Ectodermal cell (in vitro differentiated cells): Measurements from ENCODE around the gene THOC7.

Experiments used
- H3K27ac ChIP-seq: 2 replicates; pipeline ENCODE4 v1.7.0; 2013; ENCODE audit warnings: mild to moderate bottlenecking, low read depth, low read length; ENCODE audit not compliant: insufficient read depth, poor library complexity, severe bottlenecking
- H3K27me3 ChIP-seq: 2 replicates; pipeline ENCODE4 v1.7.0; 2013; ENCODE audit warnings: mild to moderate bottlenecking, low read length; ENCODE audit not compliant: insufficient read depth, control insufficient read depth, poor library complexity, severe bottlenecking
- H3K36me3 ChIP-seq: one replicate; pipeline ENCODE4 v1.7.0; 2013; ENCODE audit warnings: low read length; ENCODE audit not compliant: control insufficient read depth, insufficient read depth
- H3K4me1 ChIP-seq: one replicate; pipeline ENCODE4 v1.7.0; 2013; ENCODE audit warnings: low read length; ENCODE audit not compliant: control insufficient read depth, insufficient read depth
- H3K4me3 ChIP-seq: 2 replicates; pipeline ENCODE4 v1.7.0; 2013; ENCODE audit warnings: low read depth, low read length, control low read depth; ENCODE audit not compliant: insufficient read depth
- H3K9me3 ChIP-seq: 2 replicates; pipeline ENCODE4 v1.7.0; 2013; ENCODE audit warnings: mild to moderate bottlenecking, low read length, moderate library complexity; ENCODE audit not compliant: control insufficient read depth
- WGBS, 2 experiments: methylation state at CpG; one replicate each; pipeline ENCODE4 v1.1.7; 2013; ENCODE audit warnings: missing lambda C conversion rate in 2 of 2; 5-methylcytosine and 5-hydroxymethylcytosine counted together

Gene THOC7

GRCh38 chr3:63864008-63864964, 681 bp upstream of the THOC7 start:
- Histone ChIP-seq H3K27me3 (no peaks in the 10 kb centered on the region), H3K9me3 (no peaks in the 10 kb centered on the region), H3K4me1 (no peaks in the 10 kb centered on the region), H3K36me3 (no peaks in the 10 kb centered on the region), H3K4me3 (peak overlapping the region; percentile 72), H3K27ac (no peak overlapping the region)
- 1 to 2% methylated on average over 93 of the region's 93 CpGs for WGBS, 2 experiments

DNA sequence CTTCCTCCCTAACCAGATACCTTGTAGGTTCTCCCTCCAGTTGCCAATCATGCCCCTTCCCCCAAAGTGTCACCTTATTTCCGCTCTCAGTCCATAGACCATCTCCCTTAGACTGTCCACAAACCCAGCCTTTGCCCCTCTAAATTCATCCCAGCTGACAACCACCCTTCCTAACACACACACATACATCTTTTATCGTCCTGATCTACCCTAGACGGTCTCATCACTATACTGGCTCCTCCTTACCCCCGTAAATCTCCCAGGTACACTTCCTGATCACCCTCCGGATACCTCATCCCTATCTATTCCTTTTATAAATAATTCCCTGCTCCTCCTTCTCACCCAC, 828 bp downstream of the THOC7 start:
- WGBS, 2 experiments: 28 to 33% methylated on average over 5 of the region's 5 CpGs
- H3K27ac ChIP-seq: no peak overlapping the region

GRCh38 chr3:63861306-63861705, 2.3 kb downstream of the THOC7 start:
- Histone ChIP-seq H3K27me3 (no peaks in the 10 kb centered on the region), H3K9me3 (no peaks in the 10 kb centered on the region), H3K36me3 (no peaks in the 10 kb centered on the region), H3K4me3 (no peak overlapping the region), H3K27ac (no peak overlapping the region), H3K4me1 (no peaks in the 10 kb centered on the region)
- 45 to 59% methylated on average over 3 to 5 of the region's 5 CpGs for WGBS, 2 experiments

More for the DNA sequence above, 828 bp downstream of the THOC7 start:
- Histone ChIP-seq H3K4me3 (peak overlapping the region; percentile 77), H3K27me3 (no peaks in the 10 kb centered on the region), H3K36me3 (no peaks in the 10 kb centered on the region), H3K4me1 (no peaks in the 10 kb centered on the region), H3K9me3 (no peaks in the 10 kb centered on the region)

- 96 to 100% methylated on average over 2 to 3 of the region's 3 CpGs for WGBS, 2 experiments
- Histone ChIP-seq H3K9me3 (no peaks in the 10 kb centered on the region), H3K27me3 (no peaks in the 10 kb centered on the region)
Observed at GRCh38 chr3:63860776-63861175, 2.8 kb downstream of the THOC7 start.

GRCh38 chr3:63857311-63857710, 6.3 kb downstream of the THOC7 start:
- Histone ChIP-seq H3K4me3 (no peak overlapping the region), H3K27me3 (no peaks in the 10 kb centered on the region), H3K36me3 (no peaks in the 10 kb centered on the region), H3K4me1 (no peaks in the 10 kb centered on the region), H3K9me3 (no peaks in the 10 kb centered on the region), H3K27ac (no peak overlapping the region)
- WGBS, 2 experiments: 94 to 98% methylated on average over 1 to 2 of the region's 2 CpGs

More at GRCh38 chr3:63860776-63861175, 2.8 kb downstream of the THOC7 start:
- no peak overlapping the region for H3K27ac ChIP-seq
- H3K36me3 ChIP-seq: no peaks in the 10 kb centered on the region
- no peak overlapping the region for H3K4me3 ChIP-seq
- H3K4me1 ChIP-seq: no peaks in the 10 kb centered on the region

GRCh38 chr3:63855333-63855940, 8.2 kb downstream of the THOC7 start:
- Histone ChIP-seq H3K4me3 (no peak overlapping the region), H3K4me1 (no peaks in the 10 kb centered on the region), H3K36me3 (no peaks in the 10 kb centered on the region), H3K27ac (no peak overlapping the region), H3K27me3 (no peaks in the 10 kb centered on the region), H3K9me3 (no peaks in the 10 kb centered on the region)
- WGBS, 2 experiments: 61 to 68% methylated on average over 1 of the region's 1 CpG

DNA sequence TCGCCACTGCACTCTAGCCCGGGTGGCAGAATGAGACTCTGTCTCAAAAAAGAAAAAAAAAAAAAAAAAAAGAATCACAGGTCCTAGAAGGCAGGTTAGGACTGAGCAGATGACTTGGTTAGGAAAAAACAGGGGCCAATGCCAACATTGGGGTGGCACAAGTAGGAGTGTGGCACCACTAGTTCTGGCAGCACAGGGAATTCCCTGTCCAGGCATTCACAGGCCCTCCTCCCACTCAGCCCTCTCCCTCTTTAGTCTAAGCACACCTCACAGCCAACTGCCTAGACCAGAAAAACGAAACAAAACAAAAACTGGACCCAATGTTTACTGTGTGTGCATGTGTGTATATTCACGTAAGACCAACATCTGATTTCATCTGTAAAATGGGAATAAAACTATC, 10.5 kb downstream of the THOC7 start:
- Histone ChIP-seq H3K27me3 (no peaks in the 10 kb centered on the region), H3K36me3 (no peaks in the 10 kb centered on the region), H3K4me3 (no peak overlapping the region), H3K9me3 (no peaks in the 10 kb centered on the region), H3K4me1 (peaks cover 4% of the 10 kb centered on the region), H3K27ac (no peak overlapping the region)
- WGBS, 2 experiments: 88 to 99% methylated on average over 2 to 4 of the region's 4 CpGs

DNA sequence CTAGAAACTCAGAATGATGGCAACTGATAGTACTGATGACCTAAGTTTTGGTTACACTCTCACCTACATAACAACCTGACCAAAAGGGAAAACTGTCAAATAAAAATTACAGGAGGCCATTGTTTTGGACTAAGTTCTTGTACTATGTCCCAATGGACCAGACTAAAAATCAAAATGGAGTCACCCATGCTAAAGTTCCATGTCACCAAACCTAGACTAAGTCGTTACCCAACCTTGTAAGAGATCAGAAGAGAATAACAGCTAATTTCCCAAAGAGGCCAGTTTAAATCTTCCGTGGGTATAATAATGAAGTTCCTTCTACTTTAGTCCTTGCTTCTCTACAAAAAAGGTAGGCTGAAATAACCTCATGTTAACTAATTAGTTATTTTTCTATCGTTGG, 12.3 kb downstream of the THOC7 start:
- Histone ChIP-seq H3K9me3 (no peaks in the 10 kb centered on the region), H3K36me3 (no peaks in the 10 kb centered on the region), H3K4me3 (no peak overlapping the region), H3K4me1 (peaks cover 5% of the 10 kb centered on the region), H3K27me3 (no peaks in the 10 kb centered on the region), H3K27ac (no peak overlapping the region)
- 95 to 99% methylated on average over 3 of the region's 3 CpGs for WGBS, 2 experiments

DNA sequence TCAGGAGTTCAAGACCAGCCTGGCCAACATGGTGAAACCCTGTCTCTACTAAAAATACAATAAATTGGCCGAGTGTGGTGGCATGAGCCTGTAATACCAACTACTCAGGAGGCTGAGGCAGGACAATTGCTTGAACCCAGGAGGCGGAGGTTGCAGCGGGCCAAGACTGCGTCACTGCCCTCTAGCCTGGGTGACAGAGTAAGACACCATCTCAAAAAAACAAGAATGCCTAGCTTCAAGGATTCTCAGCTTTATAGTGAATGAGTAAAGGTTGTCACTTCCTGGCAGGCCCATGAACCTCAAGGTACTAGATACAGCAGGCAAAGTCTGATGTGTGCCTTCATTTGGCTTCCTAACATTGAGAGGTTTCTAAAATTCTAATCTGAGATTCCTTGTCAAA, 14.4 kb downstream of the THOC7 start:
- Histone ChIP-seq H3K27ac (no peak overlapping the region), H3K9me3 (no peaks in the 10 kb centered on the region), H3K4me1 (peaks cover 5% of the 10 kb centered on the region), H3K4me3 (no peak overlapping the region), H3K36me3 (no peaks in the 10 kb centered on the region), H3K27me3 (no peaks in the 10 kb centered on the region)
- 90 to 92% methylated on average over 4 of the region's 4 CpGs for WGBS, 2 experiments

- Histone ChIP-seq H3K9me3 (no peaks in the 10 kb centered on the region), H3K27me3 (no peaks in the 10 kb centered on the region), H3K36me3 (no peaks in the 10 kb centered on the region), H3K27ac (no peak overlapping the region), H3K4me1 (peaks cover 5% of the 10 kb centered on the region), H3K4me3 (no peak overlapping the region)
- WGBS, 2 experiments: 90 to 93% methylated on average over 1 of the region's 1 CpG
Observed at GRCh38 chr3:63847718-63848450, 15.7 kb downstream of the THOC7 start.
